Heart right ventricle (tissue), 16 donors: ENCODE results near the gene NAALADL2. TPM values are rescaled to one million over a fixed set of nuclear protein-coding genes. Genes with fewer than 3 reads are reported as not detected.

Experiments used
- ATAC-seq, 8 donors: fragments of 200-7000 bp; cut with Tn5 transposase; one replicate each; pipeline ENCODE4 v1.9.1; 2020; ENCODE audit warnings: mild to moderate bottlenecking in 8 of 8, moderate library complexity in 8 of 8, moderate number of reproducible peaks in 1 of 8
- DNase-seq, 2 donors: peaks; one replicate each; pipeline ENCODE4 v3.0.0-alpha.2; 2020
- H3K27ac ChIP-seq, 10 donors: fragments of 200-600 bp; sonication (generic) in 2 of 10; one replicate each; pipeline versions ENCODE4 v1.5.0 to v1.8.0; 2020 to 2022; ENCODE audit warnings: mild to moderate bottlenecking in 3 of 10
- H3K27me3 ChIP-seq, 7 donors: fragments of 200-600 bp; one replicate each; pipeline ENCODE4 v1.8.0; 2021 to 2022; ENCODE audit warnings: mild to moderate bottlenecking in 2 of 7
- H3K36me3 ChIP-seq, 9 donors: fragments of 200-600 bp; sonication (generic) in 1 of 9; one replicate each; pipeline versions ENCODE4 v1.5.0 to v1.8.0; 2020 to 2022; ENCODE audit warnings: mild to moderate bottlenecking in 2 of 9
- H3K4me1 ChIP-seq, 9 donors: fragments of 200-600 bp; sonication (generic) in 1 of 9; one replicate each; pipeline versions ENCODE4 v1.5.0 to v1.8.0; 2020 to 2022; ENCODE audit warnings: mild to moderate bottlenecking in 4 of 9
- H3K4me3 ChIP-seq, 10 donors: fragments of 200-600 bp; sonication (generic) in 2 of 10; one replicate each; pipeline versions ENCODE4 v1.5.0 to v1.8.0; 2020 to 2022; ENCODE audit warnings: mild to moderate bottlenecking in 7 of 10, moderate library complexity in 2 of 10
- H3K9me3 ChIP-seq, 11 donors: fragments of 200-600 bp in 10 of 11; sonication (generic) in 2 of 11; one replicate each; pipeline versions ENCODE4 v1.5.0 to v1.8.0; 2013 to 2022; ENCODE audit warnings: mild to moderate bottlenecking in 2 of 11, control low read depth in 1 of 11, moderate library complexity in 1 of 11
- CTCF ChIP-seq, 9 donors: fragments of 200-600 bp; sonication (generic) in 2 of 9; IDR thresholded peaks; one replicate each; pipeline versions ENCODE4 v1.5.0 to v1.8.0; 2021 to 2022; ENCODE audit warnings: antibody characterized with exemption in 9 of 9, mild to moderate bottlenecking in 5 of 9, moderate library complexity in 1 of 9
- WGBS, 2 donors: extraction: QIAGEN DNeasy Blood & Tissue Kit; methylation state at CpG; one replicate each; pipeline ENCODE4 v1.1.7; 2013; ENCODE audit warnings: inconsistent platforms in 1 of 2; 5-methylcytosine and 5-hydroxymethylcytosine counted together
- intact Hi-C, 10 donors: fragments of 100-400 bp; cut with DNase I; formaldehyde crosslinking; loops; one replicate each; pipeline versions ENCODE4 v1.11.1 to v1.14.2; 2022
- polyA plus RNA-seq, 2 donors: library from polyadenylated mRNA; stranded (reverse); fragments of 200-250 nt; gene quantifications; one replicate each; pipeline ENCODE4 v1.2.3, GENCODE V29; 2013
- total RNA-seq, 10 donors: library from RNA; stranded (reverse); fragmentation: NEBNext Ultra II Directional in 3 of 10; extraction: Animal tissue kit (Norgen Biotek cat#: 25700) in 3 of 10; gene quantifications; one replicate each; pipeline versions ENCODE4 v1.2.1 to v1.2.4, GENCODE V29; 2021 to 2023
- donor health status: Arrhythmogenic right ventricular cardiomyopathy.
- donor health status: ischemic (EF 13 %, LVEDD 7.1; RV severe dilation, severe dysfunction).
- donor health status: healthy with polysubstance abuse.
- donor health status: DM: no; HTN: yes; CAD: no.
- donor health status: DM: no; HTN: no; CAD: no.
- donor health status: ischemic (EF 25% LVEDD 6.9; RV normal size, moderate dysfunction).
- donor health status: ischemic (EF 25% LVEDD 5.7; RV mildly dilated, moderate dysfunction).
- donor health status: healthy.
- donor health status: DM: yes; HTN: yes; CAD: no.
- donor health status: Ischemic cardiomyopathy.
- donor health status: ischemic (EF 35%, LVEDD 5.7; RV mildly dilated, moderate dysfunction).
- donor health status: nonischemic (EF 11% LVEDD 7.7; RV severe dilation, severe dysfunction).
- donor health status: DM: yes; HTN: yes; CAD: no.
- donor health status: PGD.
- donor health status: ischemic (EF 29% LVEDD 5.4; RV normal size, mild dysfunction).
- donor health status: nonischemic (EF 23%, LVEDD 6.1; RV moderate dilation, normal function).

Gene NAALADL2
- total and polyA plus RNA-seq, 12 donors = 0.36 to 11.9 (median 5.2) TPM

- ATAC-seq (peak in 1 of 8 donors; percentile 67), DNase-seq (no peak)
- intact Hi-C loops = loop anchor here in 1 of 10 donors (5.0 kb wide), 1 partner anchor 40 kb away; no protein-coding TSS in a partner anchor
- Histone ChIP-seq H3K36me3 (no peaks in the 10 kb centered on the region), H3K4me3 (no peak overlapping the region), H3K27me3 (no peaks in the 10 kb centered on the region), H3K27ac (no peak overlapping the region), H3K9me3 (peaks cover 0 to 11% (median 0%) of the 10 kb centered on the region in 11 donors), H3K4me1 (no peaks in the 10 kb centered on the region)
- no peak for TF ChIP-seq CTCF (IDR thresholded peaks at IDR 0.05)
- 80 to 94% methylated on average over 2 of the region's 2 CpGs for WGBS, 2 donors
These were observed 328.5 kb downstream of the NAALADL2 start for GRCh38 chr3:175187586-175187985.

GRCh38 chr3:175192536-175192935 is 333.4 kb downstream of the NAALADL2 start:
- peaks cover 0 to 18% (median 0%) of the 10 kb centered on the region in 11 donors for H3K9me3 ChIP-seq
- H3K36me3 ChIP-seq = no peaks in the 10 kb centered on the region
- no peak overlapping the region for H3K27ac ChIP-seq
- H3K4me1 ChIP-seq = peaks cover 0 to 8% (median 0%) of the 10 kb centered on the region in 9 donors
- no peak for DNase-seq
- H3K4me3 ChIP-seq = no peak overlapping the region
- ATAC-seq = no peak
- H3K27me3 ChIP-seq = no peaks in the 10 kb centered on the region
- WGBS, 2 donors = 48 to 53% methylated on average over 3 of the region's 3 CpGs
- no peak for TF ChIP-seq CTCF (IDR thresholded peaks at IDR 0.05)
- intact Hi-C loops = no loop called here

- 76 to 83% methylated on average over 4 of the region's 4 CpGs for WGBS, 2 donors
- no peak for DNase-seq
- H3K36me3 ChIP-seq = no peaks in the 10 kb centered on the region
- no peaks in the 10 kb centered on the region for H3K27me3 ChIP-seq
- no peak for ATAC-seq
- H3K9me3 ChIP-seq = peaks cover 0 to 13% (median 0%) of the 10 kb centered on the region in 11 donors
- intact Hi-C loops = no loop called here
- peaks cover 0 to 8% (median 0%) of the 10 kb centered on the region in 9 donors for H3K4me1 ChIP-seq
- H3K4me3 ChIP-seq = no peak overlapping the region
- no peak for TF ChIP-seq CTCF (IDR thresholded peaks at IDR 0.05)
- no peak overlapping the region for H3K27ac ChIP-seq
These were observed 334.8 kb downstream of the NAALADL2 start for GRCh38 chr3:175193815-175194518.

GRCh38 chr3:175198991-175199783 is 340.1 kb downstream of the NAALADL2 start:
- 83% methylated on average over 7 of the region's 7 CpGs for whole genome bisulfite sequencing, 2 donors
- intact Hi-C loops = no loop called here

More at GRCh38 chr3:175198991-175199783, 340.1 kb downstream of the NAALADL2 start:
- ATAC-seq = no peak
- DNase-seq = no peak
- TF ChIP-seq CTCF (IDR thresholded peaks at IDR 0.05) = no peak
- H3K27ac ChIP-seq = no peak overlapping the region
- no peak overlapping the region for H3K4me3 ChIP-seq
- H3K4me1 ChIP-seq = peaks cover 0 to 9% (median 0%) of the 10 kb centered on the region in 9 donors
- H3K27me3 ChIP-seq = no peaks in the 10 kb centered on the region
- H3K36me3 ChIP-seq = no peaks in the 10 kb centered on the region
- H3K9me3 ChIP-seq = peaks cover 0 to 7% (median 0%) of the 10 kb centered on the region in 11 donors
